HepG2 (cell line): ENCODE data around the gene NDUFS6. TPM values are rescaled to one million over a fixed set of nuclear protein-coding genes. Genes with fewer than 3 reads are reported as not detected.

Experiments
- ATF1 ChIP-seq: IDR thresholded peaks from 2 replicates; pipeline ENCODE4 v1.6.1; 2016; ENCODE audit warnings: mild to moderate bottlenecking, control low read depth
- BORCS8-MEF2B ChIP-seq: sonication (generic); formaldehyde crosslinking; IDR thresholded peaks from 2 replicates; pipeline ENCODE4 v1.8.0; 2022; ENCODE audit warnings: mild to moderate bottlenecking, missing genetic modification reagents
- EED ChIP-seq: sonication (generic); formaldehyde crosslinking; IDR thresholded peaks from 2 replicates; pipeline ENCODE4 v1.5.0; 2020; ENCODE audit warnings: mild to moderate bottlenecking, missing genetic modification reagents
- HNRNPUL1 ChIP-seq: fragments of 200-400 bp; formaldehyde crosslinking; IDR thresholded peaks from 2 replicates; pipeline ENCODE4 v1.6.1; 2017; ENCODE audit warnings: low read depth, mild to moderate bottlenecking, low read length, moderate library complexity
- PCBP2 ChIP-seq: fragments of 200-400 bp; formaldehyde crosslinking; optimal IDR thresholded peaks from 2 replicates; pipeline ENCODE3; 2018; ENCODE audit warnings: low read length, low read depth; ENCODE audit not compliant: poor library complexity, severe bottlenecking
- ZMAT5 ChIP-seq: sonication (generic); formaldehyde crosslinking; IDR thresholded peaks from 2 replicates; pipeline ENCODE4 v1.5.0; 2020; ENCODE audit warnings: mild to moderate bottlenecking, low read depth, missing genetic modification reagents, borderline replicate concordance
- ZNF407 ChIP-seq: sonication (generic); formaldehyde crosslinking; IDR thresholded peaks from one replicate; pipeline ENCODE4 v1.5.1; 2020; ENCODE audit warnings: mild to moderate bottlenecking, missing genetic modification reagents; ENCODE audit errors: not compliant biosample characterization
- ZNF687 ChIP-seq: sonication (generic); formaldehyde crosslinking; IDR thresholded peaks from 2 replicates; pipeline ENCODE4 v1.5.1; 2020; ENCODE audit warnings: mild to moderate bottlenecking, missing genetic modification reagents, moderate library complexity
- ZNF770 ChIP-seq: sonication (generic); formaldehyde crosslinking; IDR thresholded peaks from 2 replicates; pipeline ENCODE4 v1.5.0; 2020; ENCODE audit warnings: mild to moderate bottlenecking, missing genetic modification reagents
- polyA plus RNA-seq, 8 experiments: library from polyadenylated mRNA; depleted of rRNA in 3 of 8; stranded (reverse) in 7 of 8; unstranded in 1 of 8; fragments of >200 nt; fragmentation: Illumina TruSeq in 4 of 8; extraction: Trizol in 4 of 8; gene quantifications; 2 replicates each; pipeline versions ENCODE4 v1.2.1 to v1.2.3, GENCODE V29; 2011 to 2016; ENCODE audit warnings: low read depth in 4 of 8, missing spikeins in 1 of 8, mixed read lengths in 1 of 8; ENCODE audit not compliant: insufficient read depth in 1 of 8
- total RNA-seq, 5 experiments: library from RNA; depleted of rRNA; stranded (reverse); fragments of >200 nt; fragmentation: Illumina TruSeq; extraction: Trizol; gene quantifications; 2 replicates each; pipeline ENCODE4 v1.2.3, GENCODE V29; 2016; ENCODE audit warnings: low read depth in 1 of 5

The NDUFS6 gene
- total and polyA plus RNA-seq, 2 of the 13 experiments (the other 11 are each of a cell fraction or from before 2014, with no cell fraction given), result 23.7 to 50.4 TPM

GRCh38 chr5:1836891-1837880 lies 36.0 kb downstream of the NDUFS6 start (continued):
- TF ChIP-seq ZNF407, result no peak
- TF ChIP-seq ZNF687, result peak; percentile 70
- TF ChIP-seq EED (CRISPR knock-in tag), result 0 out of 2 replicates have a peak, but pooled peaks have one; percentile 24
- 0 out of 2 replicates have a peak, but pooled peaks have one; percentile 48 for TF ChIP-seq BORCS8-MEF2B (CRISPR knock-in tag)
- TF ChIP-seq PCBP2, result no peak
- no peak for TF ChIP-seq ATF1 (CRISPR knock-in tag)
- TF ChIP-seq ZNF770, result no peak
- TF ChIP-seq ZMAT5, result no peak
- TF ChIP-seq HNRNPUL1, result no peak
